ENCODE data around the gene GUCA2A.

GUCA2A gene

DNA sequence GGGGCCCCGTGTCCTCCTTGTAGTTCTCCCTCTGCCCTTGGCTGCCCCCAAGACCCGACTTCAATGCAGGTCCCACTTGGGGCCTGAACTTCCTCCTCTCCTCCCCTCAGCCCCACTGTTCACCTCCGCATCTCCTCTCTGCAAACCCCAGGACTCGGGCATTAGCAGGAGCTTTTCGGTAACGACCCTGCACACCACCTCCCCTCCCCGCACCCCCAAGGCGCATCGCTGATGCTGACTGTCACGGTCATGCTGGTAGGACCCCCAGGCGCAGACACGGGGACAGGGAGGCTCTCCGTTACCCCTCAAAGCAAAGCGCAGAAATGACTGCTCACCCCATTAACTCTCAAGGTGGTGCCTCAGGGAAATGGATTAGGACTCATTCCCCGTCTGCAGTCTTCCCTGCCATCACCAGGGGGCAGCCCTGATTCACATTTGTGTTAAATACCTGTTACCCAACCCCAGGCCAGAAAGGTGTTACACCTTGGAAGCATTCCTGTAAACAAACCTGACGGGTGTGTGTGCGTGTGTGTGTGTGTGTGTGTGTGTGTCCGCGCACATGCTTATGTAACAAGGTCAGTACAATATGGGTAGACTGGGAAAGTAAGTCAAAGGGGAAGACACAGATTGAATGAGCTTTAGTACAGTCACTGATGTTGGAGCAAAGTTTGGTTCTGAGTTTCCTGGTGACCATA, 17.8 kb downstream of the GUCA2A start:
- Mint-ChIP-seq H3K9me3 (no peaks in the 10 kb centered on the region), H3K4me3 (no peak overlapping the region), H3K4me1 (peaks cover 18% of the 10 kb centered on the region), H3K36me3 (ENCODE audit: low read depth) (no peaks in the 10 kb centered on the region), H3K27me3 (ENCODE audit: low read depth) (peaks cover 36% of the 10 kb centered on the region), H3K27ac (no peak overlapping the region)
- TF ChIP-seq, protein P1, sequence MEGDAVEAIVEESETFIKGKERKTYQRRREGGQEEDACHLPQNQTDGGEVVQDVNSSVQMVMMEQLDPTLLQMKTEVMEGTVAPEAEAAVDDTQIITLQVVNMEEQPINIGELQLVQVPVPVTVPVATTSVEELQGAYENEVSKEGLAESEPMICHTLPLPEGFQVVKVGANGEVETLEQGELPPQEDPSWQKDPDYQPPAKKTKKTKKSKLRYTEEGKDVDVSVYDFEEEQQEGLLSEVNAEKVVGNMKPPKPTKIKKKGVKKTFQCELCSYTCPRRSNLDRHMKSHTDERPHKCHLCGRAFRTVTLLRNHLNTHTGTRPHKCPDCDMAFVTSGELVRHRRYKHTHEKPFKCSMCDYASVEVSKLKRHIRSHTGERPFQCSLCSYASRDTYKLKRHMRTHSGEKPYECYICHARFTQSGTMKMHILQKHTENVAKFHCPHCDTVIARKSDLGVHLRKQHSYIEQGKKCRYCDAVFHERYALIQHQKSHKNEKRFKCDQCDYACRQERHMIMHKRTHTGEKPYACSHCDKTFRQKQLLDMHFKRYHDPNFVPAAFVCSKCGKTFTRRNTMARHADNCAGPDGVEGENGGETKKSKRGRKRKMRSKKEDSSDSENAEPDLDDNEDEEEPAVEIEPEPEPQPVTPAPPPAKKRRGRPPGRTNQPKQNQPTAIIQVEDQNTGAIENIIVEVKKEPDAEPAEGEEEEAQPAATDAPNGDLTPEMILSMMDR (IDR thresholded peaks at IDR 0.05; ENCODE audit: unreplicated experiment in 3 of 3): peak; percentile 70 to 72 (median 72)

DNA sequence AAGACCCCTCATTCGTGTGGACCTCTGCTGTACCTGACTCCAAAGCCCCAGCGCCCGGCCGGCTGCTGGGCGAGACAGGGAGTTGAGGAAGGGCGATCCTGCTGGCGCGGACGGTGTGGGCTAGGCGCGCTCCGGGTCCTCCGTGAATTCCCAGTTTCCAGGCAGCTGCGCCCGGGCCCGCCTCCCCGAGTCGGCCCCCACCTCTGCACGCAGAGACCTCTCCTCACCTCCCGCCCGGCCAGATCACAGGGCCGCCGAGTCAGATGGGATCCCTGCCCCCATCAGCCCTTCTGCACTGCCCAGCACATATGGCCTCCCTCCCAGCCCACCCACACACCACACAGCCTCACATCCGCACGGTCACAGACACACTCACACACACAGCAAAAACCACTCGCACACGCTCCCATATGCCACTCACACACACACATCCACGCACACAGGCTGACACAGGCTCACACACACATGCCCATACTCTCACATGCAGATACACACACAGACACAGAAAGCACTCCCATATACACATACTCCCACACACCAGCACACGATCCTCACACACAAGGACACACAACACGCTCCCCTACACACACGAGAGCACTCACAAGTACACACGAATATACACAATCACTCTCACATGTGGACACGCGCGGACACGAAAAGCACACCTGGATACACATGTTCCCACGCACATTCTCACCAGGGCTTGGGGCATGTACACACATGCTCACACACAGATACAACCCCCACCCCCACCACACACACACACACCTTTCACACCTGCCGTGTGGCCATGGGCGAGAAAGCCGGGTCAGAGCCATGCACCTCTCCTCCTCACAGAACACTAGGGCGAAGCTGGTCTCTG, 18.6 kb downstream of the GUCA2A start:
- Mint-ChIP-seq H3K27me3 (ENCODE audit: low read depth) (peaks cover 38% of the 10 kb centered on the region), H3K4me1 (peaks cover 18% of the 10 kb centered on the region), H3K27ac (no peak overlapping the region), H3K4me3 (no peak overlapping the region), H3K9me3 (no peaks in the 10 kb centered on the region), H3K36me3 (ENCODE audit: low read depth) (no peaks in the 10 kb centered on the region)
- TF ChIP-seq, protein P1 (IDR thresholded peaks at IDR 0.05; ENCODE audit: unreplicated experiment in 3 of 3): no peak

DNA sequence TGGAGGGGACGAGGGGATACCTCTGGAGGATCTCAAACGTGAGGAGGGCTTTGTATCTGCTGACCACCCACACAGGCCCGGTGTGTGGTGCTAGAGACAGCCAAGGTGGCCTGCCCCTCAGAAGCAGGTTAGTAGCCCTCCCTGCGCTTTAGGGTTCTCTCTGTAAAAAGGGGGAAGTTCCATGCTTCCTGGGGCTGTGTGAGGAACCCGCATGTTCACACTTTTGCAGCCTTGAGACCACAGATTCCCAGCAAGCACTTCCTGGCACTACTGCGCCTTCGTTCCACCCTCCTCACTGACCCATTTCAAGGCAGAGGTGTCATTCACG, 19.2 kb downstream of the GUCA2A start:
- H3K9me3 Mint-ChIP-seq: no peaks in the 10 kb centered on the region
- no peaks in the 10 kb centered on the region for H3K36me3 Mint-ChIP-seq (ENCODE audit: low read depth)
- H3K27ac Mint-ChIP-seq: no peak overlapping the region
- peaks cover 18% of the 10 kb centered on the region for H3K4me1 Mint-ChIP-seq
- TF ChIP-seq, protein P1 (IDR thresholded peaks at IDR 0.05; ENCODE audit: unreplicated experiment in 3 of 3): no peak
- H3K27me3 Mint-ChIP-seq (ENCODE audit: low read depth): peaks cover 35% of the 10 kb centered on the region
- no peak overlapping the region for H3K4me3 Mint-ChIP-seq

DNA sequence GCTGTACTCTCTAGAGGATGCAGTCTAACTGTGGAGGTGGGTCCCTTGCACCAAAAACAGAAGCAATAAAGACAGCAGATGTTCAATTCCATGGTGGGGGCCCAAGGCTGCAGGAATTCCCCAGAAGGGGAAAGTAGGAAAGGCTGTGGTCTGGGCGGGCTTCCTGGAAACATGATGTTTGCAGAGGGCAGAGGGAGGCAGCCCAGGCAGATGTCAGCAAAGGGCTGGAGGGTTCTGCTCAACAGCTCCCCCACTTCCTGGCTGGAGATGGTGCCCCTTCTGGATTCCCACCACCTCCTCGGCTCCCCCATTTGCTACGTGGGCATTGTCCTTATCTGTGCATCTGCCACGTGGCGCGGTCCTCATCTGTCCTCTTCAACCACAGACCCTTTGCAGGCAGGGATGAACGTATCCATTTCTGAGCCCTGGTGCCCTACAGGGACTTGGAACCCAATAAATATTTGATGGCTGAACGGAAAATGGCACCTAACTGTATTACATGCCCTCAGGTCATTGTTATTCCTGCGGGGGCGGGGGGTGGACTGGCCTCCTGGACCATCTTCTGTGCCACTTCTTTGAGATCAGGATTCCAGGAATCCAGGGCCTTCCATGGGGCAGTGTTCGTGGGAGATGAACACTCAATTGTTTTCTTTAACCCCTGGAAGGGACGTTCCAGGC, 19.7 kb downstream of the GUCA2A start:
- H3K27ac Mint-ChIP-seq: peak overlapping the region in 1 of 3 experiments; percentile 20
- TF ChIP-seq, protein P1 (IDR thresholded peaks at IDR 0.05; ENCODE audit: unreplicated experiment in 3 of 3): no peak
- no peaks in the 10 kb centered on the region for H3K9me3 Mint-ChIP-seq
- no peak overlapping the region for H3K4me3 Mint-ChIP-seq
- H3K4me1 Mint-ChIP-seq: peaks cover 18% of the 10 kb centered on the region
- H3K36me3 Mint-ChIP-seq (ENCODE audit: low read depth): no peaks in the 10 kb centered on the region
- peaks cover 30% of the 10 kb centered on the region for H3K27me3 Mint-ChIP-seq (ENCODE audit: low read depth)

DNA sequence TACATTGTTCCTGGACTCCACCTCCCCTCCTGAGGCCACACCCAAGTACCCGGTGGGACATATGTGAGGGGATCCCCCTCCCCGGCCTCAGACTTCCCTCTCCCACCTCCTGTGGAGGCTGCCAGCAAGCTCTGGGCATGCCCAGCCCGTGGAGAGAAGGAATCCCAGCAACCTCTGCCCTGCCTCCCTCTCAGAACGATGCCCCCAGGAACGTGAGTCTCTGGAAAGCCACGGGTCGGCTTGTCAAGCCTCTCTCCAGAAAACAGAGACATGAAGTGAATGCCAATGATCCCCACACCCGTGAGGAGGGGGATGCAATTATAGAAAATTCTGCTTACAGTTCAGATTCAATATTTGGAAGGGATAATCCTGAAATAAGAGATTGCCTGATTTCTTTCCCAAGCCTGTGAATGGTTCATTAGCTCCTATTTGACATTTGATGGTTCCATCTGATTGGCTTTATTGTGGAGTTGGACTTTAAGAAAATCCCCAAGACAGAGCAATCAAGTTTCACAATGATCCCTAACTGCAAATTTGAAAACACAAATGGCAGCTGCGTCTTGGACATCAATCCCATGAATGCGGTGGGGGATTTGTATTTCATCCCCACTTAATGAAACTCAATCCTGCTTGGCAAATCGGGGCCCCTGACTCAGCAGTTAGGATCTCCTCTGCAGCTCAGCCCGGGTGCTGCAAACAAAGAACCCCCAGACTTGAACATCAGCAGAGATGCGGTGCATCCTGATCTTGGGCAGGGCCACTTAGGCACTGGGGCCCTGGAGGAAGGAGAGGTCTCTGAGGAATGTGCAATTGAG, 20.4 kb downstream of the GUCA2A start:
- Mint-ChIP-seq H3K27me3 (ENCODE audit: low read depth) (peaks cover 26% of the 10 kb centered on the region), H3K4me3 (no peak overlapping the region), H3K4me1 (peaks cover 18% of the 10 kb centered on the region), H3K27ac (peak overlapping the region in 1 of 3 experiments; percentile 20), H3K36me3 (ENCODE audit: low read depth) (no peaks in the 10 kb centered on the region), H3K9me3 (no peaks in the 10 kb centered on the region)
- TF ChIP-seq, protein P1 (IDR thresholded peaks at IDR 0.05; ENCODE audit: unreplicated experiment in 3 of 3): no peak
